HepG2 (cell line): ENCODE results near the gene CDC40. TPM values are rescaled to one million over a fixed set of nuclear protein-coding genes. Genes with fewer than 3 reads are reported as not detected.
A peak's percentile ranks its signal among the peaks of the same experiment; 100 is the strongest.

Source experiments
- CENPX ChIP-seq: sonication (generic); formaldehyde crosslinking; IDR thresholded peaks from 2 replicates; pipeline ENCODE4 v1.9.0; 2021; ENCODE audit warnings: mild to moderate bottlenecking, missing genetic modification reagents, moderate library complexity
- KLF6 ChIP-seq: IDR thresholded peaks from 2 replicates; pipeline ENCODE4 v1.8.0; 2016; ENCODE audit warnings: missing biosample characterization, missing genetic modification reagents
- PITX1 ChIP-seq: sonication (generic); formaldehyde crosslinking; IDR thresholded peaks from 2 replicates; pipeline ENCODE4 v1.5.1; 2020; ENCODE audit warnings: mild to moderate bottlenecking, missing genetic modification reagents
- SAP130 ChIP-seq: IDR thresholded peaks from 2 replicates; pipeline ENCODE4 v1.6.1; 2016; ENCODE audit warnings: low read depth
- SRY ChIP-seq: sonication (generic); formaldehyde crosslinking; IDR thresholded peaks from 2 replicates; pipeline ENCODE4 v1.8.0; 2022; ENCODE audit warnings: mild to moderate bottlenecking, missing genetic modification reagents
- TOE1 ChIP-seq: sonication (generic); formaldehyde crosslinking; IDR thresholded peaks from 2 replicates; pipeline ENCODE4 v1.4.0; 2020; ENCODE audit warnings: mild to moderate bottlenecking, missing genetic modification reagents
- ZIK1 ChIP-seq: sonication (generic); formaldehyde crosslinking; IDR thresholded peaks from 2 replicates; pipeline ENCODE4 v1.5.0; 2020; ENCODE audit warnings: mild to moderate bottlenecking, low read depth, missing genetic modification reagents, borderline replicate concordance
- ZNF274 ChIP-seq: sonication (generic); formaldehyde crosslinking; IDR thresholded peaks from 2 replicates; pipeline ENCODE4 v1.5.1; 2020; ENCODE audit warnings: mild to moderate bottlenecking, missing genetic modification reagents
- ZNF333 ChIP-seq: sonication (generic); formaldehyde crosslinking; IDR thresholded peaks from 2 replicates; pipeline ENCODE4 v1.4.0; 2020; ENCODE audit warnings: mild to moderate bottlenecking, missing genetic modification reagents, borderline replicate concordance
- ZNF337 ChIP-seq: sonication (generic); formaldehyde crosslinking; IDR thresholded peaks from 2 replicates; pipeline ENCODE4 v1.5.1; 2020; ENCODE audit warnings: missing genetic modification reagents, low read depth, mild to moderate bottlenecking, borderline replicate concordance
- ZNF432 ChIP-seq: sonication (generic); formaldehyde crosslinking; IDR thresholded peaks from 2 replicates; pipeline ENCODE4 v1.5.0; 2020; ENCODE audit warnings: missing genetic modification reagents, mild to moderate bottlenecking, borderline replicate concordance
- ZNF441 ChIP-seq: sonication (generic); formaldehyde crosslinking; IDR thresholded peaks from 2 replicates; pipeline ENCODE4 v1.7.0; 2021; ENCODE audit warnings: missing genetic modification reagents, borderline replicate concordance
- ZNF550 ChIP-seq: sonication (generic); formaldehyde crosslinking; IDR thresholded peaks from 2 replicates; pipeline ENCODE4 v1.4.0; 2020; ENCODE audit warnings: mild to moderate bottlenecking, missing genetic modification reagents, borderline replicate concordance
- ZNF678 ChIP-seq: sonication (generic); formaldehyde crosslinking; IDR thresholded peaks from 2 replicates; pipeline ENCODE4 v1.4.0; 2020; ENCODE audit warnings: mild to moderate bottlenecking, missing genetic modification reagents
- polyA plus RNA-seq, 8 experiments: library from polyadenylated mRNA; depleted of rRNA in 3 of 8; stranded (reverse) in 7 of 8; unstranded in 1 of 8; fragments of >200 nt; fragmentation: Illumina TruSeq in 4 of 8; extraction: Trizol in 4 of 8; gene quantifications; 2 replicates each; pipeline versions ENCODE4 v1.2.1 to v1.2.3, GENCODE V29; 2011 to 2016; ENCODE audit warnings: low read depth in 4 of 8, missing spikeins in 1 of 8, mixed read lengths in 1 of 8; ENCODE audit not compliant: insufficient read depth in 1 of 8
- total RNA-seq, 5 experiments: library from RNA; depleted of rRNA; stranded (reverse); fragments of >200 nt; fragmentation: Illumina TruSeq; extraction: Trizol; gene quantifications; 2 replicates each; pipeline ENCODE4 v1.2.3, GENCODE V29; 2016; ENCODE audit warnings: low read depth in 1 of 5
- TF ChIP-seq, protein P1 (sequence below): sonication (generic); formaldehyde crosslinking; IDR thresholded peaks from 2 replicates; pipeline ENCODE4 v1.8.1; 2022; ENCODE audit warnings: low read depth, mild to moderate bottlenecking, missing genetic modification reagents
- TF ChIP-seq, protein P2 (sequence below): sonication (generic); formaldehyde crosslinking; IDR thresholded peaks from 2 replicates; pipeline ENCODE4 v1.5.0; 2020; ENCODE audit warnings: mild to moderate bottlenecking, missing genetic modification reagents, borderline replicate concordance
- TF ChIP-seq, protein P3 (sequence below): sonication (generic); formaldehyde crosslinking; IDR thresholded peaks from 2 replicates; pipeline ENCODE4 v1.4.0; 2020; ENCODE audit warnings: mild to moderate bottlenecking, low read depth, missing genetic modification reagents
- TF ChIP-seq, protein P4 (sequence below): sonication (generic); formaldehyde crosslinking; IDR thresholded peaks from 2 replicates; pipeline ENCODE4 v1.4.0; 2020; ENCODE audit warnings: missing genetic modification reagents
- TF ChIP-seq, protein P5 (sequence below): sonication (generic); formaldehyde crosslinking; IDR thresholded peaks from 2 replicates; pipeline ENCODE4 v1.5.0; 2020; ENCODE audit warnings: missing genetic modification reagents, mild to moderate bottlenecking, borderline replicate concordance

The CDC40 gene
- total and polyA plus RNA-seq, 2 of the 13 experiments (the other 11 are each of a cell fraction or from before 2014, with no cell fraction given), result 11.4 to 21.5 TPM

DNA sequence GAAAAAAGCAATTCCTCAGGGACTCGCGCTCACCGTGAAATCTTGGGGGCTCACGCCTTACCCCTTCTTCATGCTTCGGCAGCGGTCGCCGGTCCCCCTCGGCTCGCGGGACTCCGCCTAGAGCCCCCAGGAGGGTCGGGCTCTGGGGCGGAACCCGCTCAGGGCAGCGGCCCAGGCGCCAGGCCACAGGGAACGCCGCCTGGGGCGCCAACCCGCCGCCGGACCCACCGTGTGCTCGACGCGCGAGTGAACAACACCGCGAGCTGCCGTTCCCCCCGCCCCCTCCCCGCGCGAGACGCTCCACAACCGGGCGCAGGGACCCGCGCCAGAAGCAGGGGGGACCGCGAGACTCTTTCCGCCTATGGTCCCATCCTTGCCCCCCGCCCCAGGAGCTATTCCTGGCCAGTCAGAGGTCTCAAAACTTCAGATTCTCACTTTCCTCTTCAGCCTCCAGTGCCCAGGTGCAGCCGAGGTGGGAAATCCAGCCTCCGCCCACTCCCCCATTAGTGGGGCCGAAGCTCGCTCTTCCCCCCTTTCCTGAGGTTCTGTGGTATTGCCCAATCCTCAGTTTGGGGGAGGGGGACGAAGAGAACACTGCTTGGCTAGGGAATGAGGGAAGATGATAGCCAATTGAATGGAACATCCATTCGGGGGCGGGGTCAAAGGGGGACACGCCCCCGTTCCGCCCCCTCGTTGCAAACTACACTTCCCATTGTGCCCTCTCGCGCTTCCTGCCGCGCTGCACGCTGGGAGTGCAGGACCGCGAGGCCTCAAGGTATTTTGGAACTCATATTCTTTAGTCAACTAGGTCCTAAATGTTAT is 610 bp upstream of the CDC40 start, which contains the start of gene WASF1 (continued):
- peak; percentile 25; the same call in 1 of the 2 replicates for TF ChIP-seq ZNF333 (CRISPR knock-in tag)
- TF ChIP-seq ZIK1 (CRISPR knock-in tag), result no peak
- TF ChIP-seq ZNF678, result 0 out of 2 replicates have a peak, but pooled peaks have one; percentile 11
- TF ChIP-seq, protein P1, sequence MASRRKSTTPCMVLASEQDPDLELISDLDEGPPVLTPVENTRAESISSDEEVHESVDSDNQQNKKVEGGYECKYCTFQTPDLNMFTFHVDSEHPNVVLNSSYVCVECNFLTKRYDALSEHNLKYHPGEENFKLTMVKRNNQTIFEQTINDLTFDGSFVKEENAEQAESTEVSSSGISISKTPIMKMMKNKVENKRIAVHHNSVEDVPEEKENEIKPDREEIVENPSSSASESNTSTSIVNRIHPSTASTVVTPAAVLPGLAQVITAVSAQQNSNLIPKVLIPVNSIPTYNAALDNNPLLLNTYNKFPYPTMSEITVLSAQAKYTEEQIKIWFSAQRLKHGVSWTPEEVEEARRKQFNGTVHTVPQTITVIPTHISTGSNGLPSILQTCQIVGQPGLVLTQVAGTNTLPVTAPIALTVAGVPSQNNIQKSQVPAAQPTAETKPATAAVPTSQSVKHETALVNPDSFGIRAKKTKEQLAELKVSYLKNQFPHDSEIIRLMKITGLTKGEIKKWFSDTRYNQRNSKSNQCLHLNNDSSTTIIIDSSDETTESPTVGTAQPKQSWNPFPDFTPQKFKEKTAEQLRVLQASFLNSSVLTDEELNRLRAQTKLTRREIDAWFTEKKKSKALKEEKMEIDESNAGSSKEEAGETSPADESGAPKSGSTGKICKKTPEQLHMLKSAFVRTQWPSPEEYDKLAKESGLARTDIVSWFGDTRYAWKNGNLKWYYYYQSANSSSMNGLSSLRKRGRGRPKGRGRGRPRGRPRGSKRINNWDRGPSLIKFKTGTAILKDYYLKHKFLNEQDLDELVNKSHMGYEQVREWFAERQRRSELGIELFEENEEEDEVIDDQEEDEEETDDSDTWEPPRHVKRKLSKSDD (CRISPR knock-in tag), result no peak; the same call in 1 of the 2 replicates
- TF ChIP-seq ZNF432, result no peak
- TF ChIP-seq PITX1 (CRISPR knock-in tag), result peak; percentile 50; the same call in 1 of the 2 replicates
- TF ChIP-seq, protein P2, sequence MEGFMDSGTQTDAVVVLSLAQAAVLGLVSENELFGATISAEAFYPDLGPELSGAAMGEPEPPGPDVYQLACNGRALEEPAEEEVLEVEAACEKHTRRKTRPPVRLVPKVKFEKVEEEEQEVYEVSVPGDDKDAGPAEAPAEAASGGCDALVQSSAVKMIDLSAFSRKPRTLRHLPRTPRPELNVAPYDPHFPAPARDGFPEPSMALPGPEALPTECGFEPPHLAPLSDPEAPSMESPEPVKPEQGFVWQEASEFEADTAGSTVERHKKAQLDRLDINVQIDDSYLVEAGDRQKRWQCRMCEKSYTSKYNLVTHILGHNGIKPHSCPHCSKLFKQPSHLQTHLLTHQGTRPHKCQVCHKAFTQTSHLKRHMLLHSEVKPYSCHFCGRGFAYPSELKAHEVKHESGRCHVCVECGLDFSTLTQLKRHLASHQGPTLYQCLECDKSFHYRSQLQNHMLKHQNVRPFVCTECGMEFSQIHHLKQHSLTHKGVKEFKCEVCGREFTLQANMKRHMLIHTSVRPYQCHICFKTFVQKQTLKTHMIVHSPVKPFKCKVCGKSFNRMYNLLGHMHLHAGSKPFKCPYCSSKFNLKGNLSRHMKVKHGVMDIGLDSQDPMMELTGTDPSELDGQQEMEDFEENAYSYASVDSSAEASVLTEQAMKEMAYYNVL (CRISPR knock-in tag), result peak; percentile 49; the same call in 1 of the 2 replicates
- peak; percentile 77 for TF ChIP-seq SAP130 (CRISPR knock-in tag)
- TF ChIP-seq ZNF274 (CRISPR knock-in tag), result 0 out of 2 replicates have a peak, but pooled peaks have one; percentile 14
- TF ChIP-seq CENPX (CRISPR knock-in tag), result no peak
- no peak for TF ChIP-seq ZNF337 (CRISPR knock-in tag)
- peak; percentile 49; the same call in 1 of the 2 replicates for TF ChIP-seq ZNF441 (CRISPR knock-in tag)
- TF ChIP-seq, protein P3, sequence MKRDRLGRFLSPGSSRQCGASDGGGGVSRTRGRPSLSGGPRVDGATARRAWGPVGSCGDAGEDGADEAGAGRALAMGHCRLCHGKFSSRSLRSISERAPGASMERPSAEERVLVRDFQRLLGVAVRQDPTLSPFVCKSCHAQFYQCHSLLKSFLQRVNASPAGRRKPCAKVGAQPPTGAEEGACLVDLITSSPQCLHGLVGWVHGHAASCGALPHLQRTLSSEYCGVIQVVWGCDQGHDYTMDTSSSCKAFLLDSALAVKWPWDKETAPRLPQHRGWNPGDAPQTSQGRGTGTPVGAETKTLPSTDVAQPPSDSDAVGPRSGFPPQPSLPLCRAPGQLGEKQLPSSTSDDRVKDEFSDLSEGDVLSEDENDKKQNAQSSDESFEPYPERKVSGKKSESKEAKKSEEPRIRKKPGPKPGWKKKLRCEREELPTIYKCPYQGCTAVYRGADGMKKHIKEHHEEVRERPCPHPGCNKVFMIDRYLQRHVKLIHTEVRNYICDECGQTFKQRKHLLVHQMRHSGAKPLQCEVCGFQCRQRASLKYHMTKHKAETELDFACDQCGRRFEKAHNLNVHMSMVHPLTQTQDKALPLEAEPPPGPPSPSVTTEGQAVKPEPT (CRISPR knock-in tag), result no peak
- TF ChIP-seq, protein P4, sequence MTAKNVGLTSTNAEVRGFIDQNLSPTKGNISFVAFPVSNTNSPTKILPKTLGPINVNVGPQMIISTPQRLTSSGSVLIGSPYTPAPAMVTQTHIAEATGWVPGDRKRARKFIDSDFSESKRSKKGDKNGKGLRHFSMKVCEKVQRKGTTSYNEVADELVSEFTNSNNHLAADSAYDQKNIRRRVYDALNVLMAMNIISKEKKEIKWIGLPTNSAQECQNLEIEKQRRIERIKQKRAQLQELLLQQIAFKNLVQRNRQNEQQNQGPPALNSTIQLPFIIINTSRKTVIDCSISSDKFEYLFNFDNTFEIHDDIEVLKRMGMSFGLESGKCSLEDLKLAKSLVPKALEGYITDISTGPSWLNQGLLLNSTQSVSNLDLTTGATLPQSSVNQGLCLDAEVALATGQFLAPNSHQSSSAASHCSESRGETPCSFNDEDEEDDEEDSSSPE (CRISPR knock-in tag), result peak; percentile 15; the same call in 1 of the 2 replicates
- no peak for TF ChIP-seq SRY (CRISPR knock-in tag)
- peak; percentile 37; the same call in 1 of the 2 replicates for TF ChIP-seq KLF6 (CRISPR knock-in tag)
- no peak for TF ChIP-seq ZNF550 (CRISPR knock-in tag)
- TF ChIP-seq, protein P5, sequence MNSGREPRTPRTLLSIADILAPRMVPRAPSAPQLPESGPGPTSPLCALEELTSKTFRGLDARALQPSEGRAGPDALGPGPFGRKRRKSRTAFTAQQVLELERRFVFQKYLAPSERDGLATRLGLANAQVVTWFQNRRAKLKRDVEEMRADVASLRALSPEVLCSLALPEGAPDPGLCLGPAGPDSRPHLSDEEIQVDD (CRISPR knock-in tag), result peak; percentile 55; the same call in 1 of the 2 replicates
- TF ChIP-seq TOE1 (CRISPR knock-in tag), result no peak; the same call in 1 of the 2 replicates
